Activated naive CD4-positive, alpha-beta T cell treated with anti-CD3 and anti-CD28 coated beads, Interleukin-2, amount 50 U/mL, for 72 hours (primary cell): ENCODE measurements around the gene LAMB2. TPM values are rescaled to one million over a fixed set of nuclear protein-coding genes. Genes with fewer than 3 reads are reported as not detected.

Source experiments
- ATAC-seq, 2 donors: fragments of 150-1000 bp; cut with Tn5 transposase; 2 replicates each; pipeline ENCODE4 v1.10.0; 2021; ENCODE audit warnings: mild to moderate bottlenecking in 2 of 2, moderate library complexity in 2 of 2
- DNase-seq, 2 donors: peaks; one replicate each; pipeline ENCODE4 v3.0.0; 2021 to 2022; ENCODE audit warnings: low spot score in 2 of 2
- H3K27ac Mint-ChIP-seq, 2 donors: one replicate each; pipeline ENCODE4 v1.8.0; 2022; ENCODE audit warnings: mild to moderate bottlenecking in 2 of 2, mixed read lengths in 2 of 2
- H3K36me3 Mint-ChIP-seq, 2 donors: one replicate each; pipeline ENCODE4 v1.8.0; 2022; ENCODE audit warnings: mixed read lengths in 2 of 2
- H3K9me3 Mint-ChIP-seq, 2 donors: one replicate each; pipeline ENCODE4 v1.8.0; 2022; ENCODE audit warnings: mixed read lengths in 2 of 2
- total RNA-seq, 2 donors: library from RNA; stranded (reverse); gene quantifications; one replicate each; pipeline ENCODE4 v1.2.3, GENCODE V29; 2022

Gene LAMB2
- total RNA-seq, 2 donors from 2014 or later, result 1.4 TPM; not detected in 1

DNA sequence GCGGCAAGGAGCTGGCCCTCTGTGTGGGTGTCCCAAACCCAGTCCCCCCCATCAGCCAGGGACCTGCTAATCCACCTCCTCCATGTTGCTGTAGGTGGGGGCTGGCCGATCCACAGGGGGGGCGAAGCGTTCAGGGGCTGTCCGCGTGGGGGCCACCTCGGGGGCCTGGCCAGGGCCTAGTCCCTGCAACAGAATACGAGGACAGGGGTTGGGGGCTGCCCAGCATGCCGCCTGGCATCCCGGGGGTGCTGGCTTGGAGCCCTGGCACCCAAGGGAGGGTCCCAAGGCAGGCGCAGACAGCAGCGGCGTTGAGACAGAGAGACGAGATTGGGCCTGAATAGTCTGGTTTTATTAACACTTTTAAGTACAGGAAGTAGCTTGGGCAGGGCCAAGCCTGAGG, 24.5 kb downstream of the LAMB2 start:
- DNase-seq, result no peak
- peaks cover 17 to 19% of the 10 kb centered on the region in 2 donors for H3K36me3 Mint-ChIP-seq
- no peaks in the 10 kb centered on the region for H3K9me3 Mint-ChIP-seq
- no peak overlapping the region for H3K27ac Mint-ChIP-seq
- no peak for ATAC-seq

DNA sequence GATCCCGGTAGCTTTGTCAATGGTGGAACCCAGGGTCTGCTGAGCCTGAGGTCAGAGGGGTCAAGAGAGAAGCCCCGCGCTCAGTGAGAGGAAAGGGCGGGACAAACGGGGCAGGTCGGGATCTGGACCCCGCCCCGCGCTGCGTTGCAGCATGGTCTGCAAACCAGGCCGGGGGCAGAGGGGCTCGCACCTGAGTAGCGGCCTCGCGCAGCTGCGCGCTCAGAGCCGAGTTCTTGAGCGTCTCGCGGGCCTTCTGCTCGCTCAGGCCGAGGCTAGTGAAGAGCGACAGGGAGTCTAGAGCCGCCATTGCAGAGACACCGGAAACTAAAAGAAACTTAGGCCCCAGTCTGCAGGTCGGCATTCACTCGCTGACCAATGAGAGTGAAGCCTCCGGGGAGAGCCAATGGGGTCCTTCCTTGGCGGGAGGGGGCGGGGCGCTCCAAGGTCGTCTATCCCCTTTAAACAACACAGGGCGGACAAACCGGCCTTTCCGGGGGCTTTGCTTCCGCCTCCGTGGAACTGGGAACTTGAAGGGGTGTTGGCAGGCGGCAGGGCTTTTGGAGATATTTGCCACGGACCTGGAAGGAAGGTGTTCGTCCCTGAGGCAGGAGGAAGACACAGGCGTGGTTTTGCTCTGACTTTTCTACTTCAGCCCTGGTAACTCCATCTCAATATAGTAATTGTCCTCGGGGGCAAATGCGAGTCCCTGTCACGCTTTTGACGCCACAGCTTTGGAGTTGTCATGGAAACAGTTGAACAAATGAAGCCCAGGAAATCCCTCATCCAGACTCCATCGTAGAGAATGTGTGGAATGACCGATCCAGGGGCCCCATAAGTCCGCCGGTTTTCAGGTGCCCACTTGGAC, 28.2 kb downstream of the LAMB2 start, which contains the start of gene QARS1:
Gene QARS1 (minus strand): TSS at position 331 of the 865 bp plus-strand sequence. CDS start 24 bp downstream, at position 307.
- DNase-seq (peak; percentile 87 to 90), ATAC-seq (peak; percentile 97 to 99)
- peaks cover 24 to 34% of the 10 kb centered on the region in 2 donors for H3K36me3 Mint-ChIP-seq
- H3K27ac Mint-ChIP-seq, result peak within 1 kb of the TSS; percentile 96 to 99
- no peaks in the 10 kb centered on the region for H3K9me3 Mint-ChIP-seq

DNA sequence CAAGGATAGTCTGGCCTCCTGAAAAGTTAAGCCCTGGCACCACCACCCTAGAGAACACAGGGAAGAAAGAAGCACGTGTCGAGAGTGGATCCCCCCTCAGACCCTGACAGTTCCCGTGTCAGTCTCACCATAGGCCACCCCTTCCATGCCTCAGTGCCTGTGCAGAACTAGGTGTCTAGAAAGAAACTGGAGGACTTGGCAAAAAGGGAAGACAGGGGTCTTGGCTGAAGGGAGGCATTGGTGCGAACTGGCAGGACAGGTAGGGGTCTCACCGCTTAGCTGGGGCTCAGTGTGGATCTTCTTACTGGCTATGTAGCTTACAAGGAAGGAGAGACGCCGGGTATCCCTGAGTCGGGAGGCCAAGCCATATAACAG, 28.8 kb downstream of the LAMB2 start:
- DNase-seq (no peak), ATAC-seq (peak in 1 of 2 donors; percentile 1)
- peaks cover 28 to 34% of the 10 kb centered on the region in 2 donors for H3K36me3 Mint-ChIP-seq
- no peaks in the 10 kb centered on the region for H3K9me3 Mint-ChIP-seq
- peak overlapping the region; percentile 96 to 99 for H3K27ac Mint-ChIP-seq

DNA sequence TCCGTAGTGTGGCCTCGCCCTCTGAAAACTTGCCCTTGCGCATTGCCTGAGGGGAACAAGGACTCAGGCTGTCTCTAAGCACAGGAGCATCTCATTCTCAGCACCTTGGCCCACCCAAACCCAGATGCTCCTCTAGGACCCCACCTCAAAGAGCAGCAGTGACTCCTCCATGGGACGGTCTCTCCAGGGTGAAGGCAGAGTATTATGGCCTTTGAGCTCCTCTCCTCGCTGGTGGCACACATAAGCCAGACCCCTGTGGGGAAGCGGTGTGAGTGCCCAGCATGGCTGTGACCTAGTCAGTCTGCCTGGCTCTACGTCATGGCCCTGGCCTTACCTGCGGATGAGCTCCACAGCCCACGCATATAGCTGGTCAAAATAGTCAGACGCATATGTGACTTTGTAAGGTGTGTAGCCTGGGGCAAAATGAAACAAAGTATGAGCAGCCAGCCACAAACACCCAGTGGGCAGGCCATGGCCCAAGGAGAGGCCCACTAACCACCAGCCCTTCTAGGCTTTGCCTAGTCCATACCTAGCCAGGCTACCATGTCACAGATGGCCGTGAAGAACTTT, 32.7 kb downstream of the LAMB2 start:
- H3K9me3 Mint-ChIP-seq, result no peaks in the 10 kb centered on the region
- peaks cover 32 to 34% of the 10 kb centered on the region in 2 donors for H3K36me3 Mint-ChIP-seq
- no peak for ATAC-seq
- peak overlapping the region; percentile 19 to 38 for H3K27ac Mint-ChIP-seq
- DNase-seq, result no peak

DNA sequence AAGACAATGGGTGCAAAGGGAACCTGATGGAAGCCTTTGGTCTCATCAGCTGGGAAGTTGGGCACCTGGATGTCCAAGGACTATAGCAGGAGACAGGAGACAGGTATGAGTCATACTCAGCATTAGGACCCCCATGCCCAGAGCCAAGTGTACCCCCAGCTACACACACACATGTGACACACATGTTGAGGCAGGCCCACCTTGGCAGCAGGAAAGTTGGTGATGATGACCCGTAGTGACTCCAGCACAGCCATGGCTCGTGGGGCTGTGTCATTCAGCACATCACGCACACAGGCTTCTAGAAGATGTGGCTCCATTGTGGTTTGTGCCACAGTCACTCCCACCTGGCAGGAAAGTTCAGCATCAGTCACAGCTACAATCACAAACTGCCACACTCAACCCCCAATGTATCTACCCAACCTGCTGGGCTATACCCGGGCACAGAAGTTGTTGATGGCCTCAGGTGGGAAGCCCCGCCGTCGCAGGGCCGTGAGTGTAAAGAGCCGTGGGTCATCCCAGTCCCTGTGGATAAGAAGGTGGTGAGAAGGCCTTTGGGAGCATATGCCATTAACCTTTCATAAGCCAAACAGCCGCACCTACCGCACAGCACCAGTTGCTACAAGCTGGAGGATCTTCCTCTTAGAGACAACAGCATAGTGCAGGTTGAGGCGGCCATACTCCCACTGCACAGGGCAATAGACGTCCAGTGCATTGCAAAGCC, 33.8 kb downstream of the LAMB2 start:
- DNase-seq, result no peak
- no peak for ATAC-seq
- Mint-ChIP-seq H3K27ac (peak overlapping the region in 1 of 2 donors; percentile 15), H3K36me3 (peaks cover 24% of the 10 kb centered on the region in 2 donors), H3K9me3 (no peaks in the 10 kb centered on the region)

DNA sequence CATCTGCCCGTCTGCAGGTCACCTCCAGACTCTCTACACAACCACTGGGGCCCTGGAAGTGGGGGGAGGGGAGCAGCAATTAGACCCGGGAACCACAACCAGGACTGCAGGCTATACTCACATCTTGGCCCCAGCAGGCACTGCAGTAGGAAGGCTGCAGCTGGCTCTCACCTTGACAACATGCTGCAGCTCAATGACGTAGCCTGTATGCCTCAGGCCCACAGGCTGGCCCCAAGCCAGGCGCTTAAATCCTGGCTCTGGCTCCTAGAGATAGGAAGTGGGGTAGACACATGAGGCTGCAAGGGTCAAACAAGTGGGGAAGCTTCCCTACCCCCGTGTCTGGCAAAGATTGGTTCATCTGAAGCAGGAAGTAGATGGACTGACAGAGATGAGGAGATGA, 34.4 kb downstream of the LAMB2 start:
- Mint-ChIP-seq H3K9me3 (no peaks in the 10 kb centered on the region), H3K36me3 (peaks cover 18% of the 10 kb centered on the region in 2 donors), H3K27ac (peak overlapping the region; percentile 15 to 29)
- DNase-seq (no peak), ATAC-seq (no peak)

DNA sequence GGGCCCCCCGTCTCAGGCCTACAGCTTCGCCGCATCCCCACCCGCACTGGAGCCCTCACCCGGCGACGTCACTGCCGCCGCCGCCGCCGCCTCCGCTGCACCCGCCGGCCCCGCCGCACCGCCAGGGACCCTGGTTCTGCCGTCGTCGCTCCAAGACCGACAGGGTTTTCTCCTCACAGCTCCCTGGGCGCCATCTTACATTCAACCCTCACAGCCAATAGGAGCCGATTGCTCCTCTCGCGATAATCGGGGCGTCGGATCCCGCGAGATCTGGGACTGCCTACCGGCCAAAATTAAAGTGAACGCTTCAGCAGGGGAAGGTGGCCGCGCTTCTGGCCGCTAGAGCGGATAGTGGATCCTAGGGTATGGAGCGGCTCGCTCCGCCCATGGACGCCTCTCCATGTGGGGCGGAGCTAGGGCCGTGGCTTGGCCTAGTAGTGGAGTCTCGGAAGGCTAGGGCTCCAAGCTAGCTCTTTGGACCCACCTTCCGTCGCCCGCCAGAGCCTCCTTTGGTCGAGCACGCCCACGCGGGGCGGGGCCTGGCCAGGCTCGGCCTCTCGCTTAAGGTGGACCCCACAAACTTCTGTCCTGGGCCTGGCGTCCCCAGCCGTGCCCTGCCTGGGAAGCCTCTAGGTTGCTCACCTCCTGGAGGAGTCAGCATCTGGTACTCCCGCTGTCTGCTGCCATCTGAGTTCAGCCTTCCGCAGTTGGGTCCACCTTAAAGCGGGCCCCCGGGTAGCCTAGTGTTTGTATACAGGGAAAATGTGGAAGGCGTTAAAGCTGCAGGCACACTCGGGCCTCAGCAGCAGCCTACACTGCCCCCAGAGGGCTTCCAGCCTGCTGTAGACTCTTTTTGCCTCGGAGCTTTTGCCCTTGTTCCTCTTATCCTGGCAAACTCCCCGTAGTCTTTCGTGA, 38.7 kb downstream of the LAMB2 start, which contains the start of gene QRICH1:
Gene QRICH1 (minus strand): TSS at position 219 of the 915 bp plus-strand sequence. CDS start 17,054 bp downstream, outside the sequence.
- ATAC-seq (peak; percentile 85 to 89), DNase-seq (peak; percentile 97)
- peaks cover 5 to 19% of the 10 kb centered on the region in 2 donors for H3K36me3 Mint-ChIP-seq
- H3K9me3 Mint-ChIP-seq, result no peaks in the 10 kb centered on the region
- H3K27ac Mint-ChIP-seq, result peak within 1 kb of the TSS; percentile 97

DNA sequence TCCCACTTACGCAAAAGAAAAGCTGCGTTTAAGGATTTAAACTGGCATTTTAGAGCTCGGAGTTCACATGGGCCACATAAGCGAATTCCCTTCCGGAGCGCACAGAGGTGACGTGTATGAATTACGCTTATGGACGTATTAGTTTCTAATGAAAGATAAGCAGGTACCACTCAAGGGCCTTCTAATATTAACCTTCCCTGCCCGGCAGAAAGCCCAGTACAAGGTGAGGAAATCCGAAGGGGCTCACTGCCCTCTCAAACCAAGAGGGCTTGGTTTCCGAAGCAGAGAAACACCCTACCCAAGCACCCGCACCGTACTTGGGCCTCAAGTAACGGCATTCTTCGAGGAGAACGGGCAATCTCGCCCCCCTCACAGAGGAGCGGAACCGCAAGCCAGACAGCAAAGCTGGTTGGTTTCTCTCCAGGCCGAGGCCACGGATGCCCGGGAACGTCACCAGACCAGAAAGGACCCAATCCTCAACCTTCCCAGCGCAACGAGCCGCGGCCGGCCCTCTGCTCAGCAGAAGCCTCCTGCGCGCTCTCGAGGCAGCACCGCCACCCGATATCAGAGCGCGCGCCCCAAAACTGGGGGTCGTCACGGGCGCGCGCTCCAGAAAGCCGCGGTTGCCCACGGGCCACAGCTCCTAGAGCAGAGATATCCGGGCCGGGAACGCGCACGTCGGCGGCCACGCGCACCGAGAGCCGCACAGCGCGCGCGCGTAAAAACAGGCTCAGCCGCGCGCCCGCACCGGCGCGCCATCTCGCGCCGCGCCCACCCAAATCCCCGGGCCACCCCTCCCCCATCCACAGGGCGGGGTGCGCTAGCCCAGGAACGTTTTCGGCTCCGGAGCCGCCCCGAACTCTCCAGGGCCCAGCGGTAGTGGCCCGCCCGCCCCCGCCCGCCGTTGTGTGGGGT, 39.7 kb downstream of the LAMB2 start:
- peaks cover 5 to 14% of the 10 kb centered on the region in 2 donors for H3K36me3 Mint-ChIP-seq
- peak; percentile 40 to 51 for ATAC-seq
- H3K27ac Mint-ChIP-seq, result peak overlapping the region; percentile 97
- no peaks in the 10 kb centered on the region for H3K9me3 Mint-ChIP-seq
- DNase-seq, result peak; percentile 83

DNA sequence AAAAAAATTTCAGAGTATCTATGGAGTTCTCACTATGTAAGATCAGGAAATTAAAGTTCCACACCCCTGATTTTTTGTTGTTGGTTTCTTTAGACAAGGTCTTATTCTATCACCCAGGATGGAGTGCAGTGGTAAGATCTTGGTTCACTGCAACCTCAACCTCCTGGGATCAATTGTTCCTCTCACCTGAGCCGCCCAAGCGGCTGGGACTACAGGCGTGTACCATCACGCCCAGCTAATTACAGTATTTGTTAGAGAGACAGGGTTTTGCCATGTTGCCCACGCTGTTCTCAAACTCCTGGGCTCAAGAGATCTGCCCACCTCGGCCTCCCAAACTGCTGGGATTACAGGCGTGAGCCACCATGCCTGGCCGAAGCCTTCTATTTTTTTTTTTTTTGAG, 51.4 kb downstream of the LAMB2 start:
- Mint-ChIP-seq H3K36me3 (no peaks in the 10 kb centered on the region), H3K9me3 (no peaks in the 10 kb centered on the region)

DNA sequence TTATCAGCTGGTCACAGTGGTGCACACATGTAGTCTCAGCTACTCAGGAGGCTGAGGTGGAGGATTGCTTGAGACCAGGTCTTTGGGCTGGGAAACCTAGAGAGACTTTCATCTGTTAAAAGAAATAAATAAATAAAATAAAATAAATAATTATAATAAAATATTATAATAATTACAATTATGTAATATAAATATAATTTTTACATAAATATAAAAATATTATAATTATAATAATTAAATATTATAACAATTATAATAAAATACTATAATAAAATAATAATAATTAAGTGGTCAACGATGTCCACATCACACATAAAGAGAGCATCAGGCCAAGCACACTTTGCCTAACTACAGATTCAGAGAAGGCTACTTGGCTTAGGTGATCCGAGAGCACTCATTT, 53.6 kb downstream of the LAMB2 start:
- H3K36me3 Mint-ChIP-seq, result peaks cover 0 to 1% of the 10 kb centered on the region in 2 donors
- H3K9me3 Mint-ChIP-seq, result no peaks in the 10 kb centered on the region
- no peak for ATAC-seq
- H3K27ac Mint-ChIP-seq, result no peak overlapping the region
- DNase-seq, result no peak

More for the DNA sequence above, 51.4 kb downstream of the LAMB2 start:
- no peak for ATAC-seq
- DNase-seq, result no peak
- H3K27ac Mint-ChIP-seq, result no peak overlapping the region

DNA sequence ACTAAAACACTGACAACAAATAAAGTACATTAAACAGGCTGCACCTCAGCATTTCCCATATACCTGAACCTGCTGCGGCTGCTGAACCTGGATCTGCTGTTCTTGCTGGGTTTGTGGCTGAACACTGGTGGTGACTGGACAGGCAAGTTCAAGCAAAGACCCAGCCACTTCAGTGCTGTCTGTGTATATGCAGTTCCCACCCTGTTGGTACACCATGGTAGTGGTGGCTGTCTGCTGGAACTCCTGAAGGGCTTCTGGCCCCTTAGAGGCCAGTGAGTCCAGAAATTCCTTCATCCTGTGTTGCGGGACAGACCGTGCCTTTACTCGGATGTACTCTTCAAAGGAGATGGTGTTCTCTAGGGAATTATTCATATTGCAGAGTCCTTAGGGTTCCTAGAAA, 56.2 kb downstream of the LAMB2 start:
- H3K36me3 Mint-ChIP-seq, result peaks cover 0 to 5% of the 10 kb centered on the region in 2 donors
- DNase-seq (no peak), ATAC-seq (no peak)
- H3K9me3 Mint-ChIP-seq, result no peaks in the 10 kb centered on the region
- H3K27ac Mint-ChIP-seq, result peak overlapping the region in 1 of 2 donors; percentile 57

DNA sequence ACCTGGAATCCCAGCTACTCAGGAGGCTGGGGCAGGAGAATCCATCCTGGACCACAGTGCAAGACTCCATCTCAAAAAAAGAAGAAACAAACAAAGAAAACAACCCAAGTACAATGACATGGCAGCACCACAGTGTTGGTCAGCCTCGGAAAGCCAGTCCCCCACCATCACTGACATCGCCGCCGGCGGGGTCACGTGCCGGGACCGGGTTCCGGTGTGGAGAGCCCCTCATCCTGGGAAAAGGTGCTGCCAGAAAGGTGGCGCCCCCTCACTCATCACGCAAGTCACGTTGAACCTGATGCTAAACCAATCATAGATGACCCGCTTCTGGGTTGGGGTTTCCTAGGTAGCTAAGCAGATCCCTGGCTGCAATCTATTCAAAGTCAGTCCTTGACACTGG, 56.7 kb downstream of the LAMB2 start:
- no peak for ATAC-seq

More for the DNA sequence above, 56.7 kb downstream of the LAMB2 start:
- no peak for DNase-seq
- peaks cover 0 to 5% of the 10 kb centered on the region in 2 donors for H3K36me3 Mint-ChIP-seq
- H3K27ac Mint-ChIP-seq, result no peak overlapping the region
- no peaks in the 10 kb centered on the region for H3K9me3 Mint-ChIP-seq
